Neuronal stem cell (in vitro differentiated cells): ENCODE results near the gene PTH.

ENCODE experiments used
- DNase-seq: peaks from one replicate; pipeline ENCODE4 v3.0.0-alpha.2; 2013; ENCODE audit warnings: low spot score
- H2AFZ ChIP-seq: one replicate; pipeline ENCODE4 v1.6.1; 2013; ENCODE audit warnings: mild to moderate bottlenecking, low read length, inconsistent platforms
- H2AK5ac ChIP-seq: 2 replicates; pipeline ENCODE4 v1.6.1; 2013; ENCODE audit warnings: low read depth, mild to moderate bottlenecking, inconsistent platforms, low read length, moderate library complexity, mixed read lengths
- H2BK120ac ChIP-seq: 2 replicates; pipeline ENCODE4 v1.6.1; 2013; ENCODE audit warnings: low read depth, mild to moderate bottlenecking, inconsistent platforms, low read length, moderate library complexity, mixed read lengths
- H2BK12ac ChIP-seq: one replicate; pipeline ENCODE4 v1.6.1; 2013; ENCODE audit warnings: low read length, inconsistent platforms
- H2BK15ac ChIP-seq: 2 replicates; pipeline ENCODE4 v1.6.1; 2013; ENCODE audit warnings: mild to moderate bottlenecking, low read length, inconsistent platforms, mixed read lengths
- H2BK5ac ChIP-seq: one replicate; pipeline ENCODE4 v1.6.1; 2013; ENCODE audit warnings: inconsistent platforms, mild to moderate bottlenecking, low read length, moderate library complexity
- H3K14ac ChIP-seq: one replicate; pipeline ENCODE4 v1.6.1; 2013; ENCODE audit warnings: low read length, inconsistent platforms
- H3K18ac ChIP-seq: 2 replicates; pipeline ENCODE4 v1.6.1; 2013; ENCODE audit warnings: low read length, inconsistent platforms
- H3K23ac ChIP-seq: 2 replicates; pipeline ENCODE4 v1.6.1; 2013; ENCODE audit warnings: low read depth, mild to moderate bottlenecking, mixed read lengths, low read length, inconsistent platforms; ENCODE audit not compliant: poor library complexity
- H3K27ac ChIP-seq: replicated peaks from 3 replicates; pipeline ENCODE4 v1.5.1; 2013; ENCODE audit warnings: low read length, inconsistent platforms
- H3K27me3 ChIP-seq, 3 experiments: 2 replicates each; pipeline ENCODE4 v1.6.1; 2013; ENCODE audit warnings: low read length in 3 of 3, mild to moderate bottlenecking in 2 of 3, inconsistent platforms in 1 of 3, low read depth in 1 of 3, mixed read lengths in 1 of 3, moderate library complexity in 1 of 3; ENCODE audit not compliant: control insufficient read depth in 3 of 3, insufficient read depth in 3 of 3
- H3K36me3 ChIP-seq, 2 donors: replicated peaks in 1 of 2; 2 replicates each; pipeline ENCODE4 v1.6.1; 2013; ENCODE audit warnings: low read length in 2 of 2; ENCODE audit not compliant: control insufficient read depth in 2 of 2, insufficient read depth in 2 of 2
- H3K4ac ChIP-seq: 2 replicates; pipeline ENCODE4 v1.6.1; 2013; ENCODE audit warnings: inconsistent platforms, mild to moderate bottlenecking, low read length, moderate library complexity
- H3K4me1 ChIP-seq, 2 donors: 1 replicate in 1 of 2; 2 replicates in 1 of 2; pipeline ENCODE4 v1.6.1; 2013; ENCODE audit warnings: low read length in 2 of 2, low read depth in 1 of 2; ENCODE audit not compliant: control insufficient read depth in 2 of 2, insufficient read depth in 1 of 2
- H3K4me2 ChIP-seq: one replicate; pipeline ENCODE4 v1.6.1; 2013; ENCODE audit warnings: mild to moderate bottlenecking, low read length, inconsistent platforms; ENCODE audit not compliant: insufficient read depth, poor library complexity, severe bottlenecking
- H3K4me3 ChIP-seq, 2 donors: 2 replicates each; pipeline ENCODE4 v1.5.1; 2013; ENCODE audit warnings: low read length in 2 of 2, mild to moderate bottlenecking in 2 of 2, inconsistent platforms in 1 of 2, moderate library complexity in 1 of 2
- H3K79me1 ChIP-seq: one replicate; pipeline ENCODE4 v1.6.1; 2013; ENCODE audit warnings: low read depth, mild to moderate bottlenecking, inconsistent platforms, low read length, moderate library complexity
- H3K9ac ChIP-seq: one replicate; pipeline ENCODE4 v1.6.1; 2013; ENCODE audit warnings: mild to moderate bottlenecking, low read depth, low read length, inconsistent platforms; ENCODE audit not compliant: poor library complexity
- H3K9me3 ChIP-seq, 2 donors: replicated peaks in 1 of 2; 2 replicates each; pipeline versions ENCODE3 to v1.6.1; 2013; ENCODE audit warnings: low read length in 2 of 2, mild to moderate bottlenecking in 2 of 2, inconsistent platforms in 1 of 2, low read depth in 1 of 2, mixed read lengths in 1 of 2, moderate library complexity in 1 of 2; ENCODE audit not compliant: control insufficient read depth in 2 of 2, insufficient read depth in 1 of 2
- H4K8ac ChIP-seq: one replicate; pipeline ENCODE4 v1.6.1; 2013; ENCODE audit warnings: low read depth, mild to moderate bottlenecking, inconsistent platforms, low read length, moderate library complexity
- H4K91ac ChIP-seq: one replicate; pipeline ENCODE4 v1.6.1; 2013; ENCODE audit warnings: low read length, low read depth, mild to moderate bottlenecking, inconsistent platforms; ENCODE audit not compliant: poor library complexity
- WGBS, 2 donors: extraction: QIAGEN DNeasy Blood & Tissue Kit; methylation state at CpG; one replicate each; pipeline ENCODE4 v1.1.7; 2013; ENCODE audit warnings: missing lambda C conversion rate in 2 of 2, mixed read lengths in 1 of 2; ENCODE audit not compliant: insufficient read length in 2 of 2, insufficient replicate concordance in 1 of 2; ENCODE audit errors: extremely low coverage in 2 of 2; 5-methylcytosine and 5-hydroxymethylcytosine counted together

The PTH gene

DNA sequence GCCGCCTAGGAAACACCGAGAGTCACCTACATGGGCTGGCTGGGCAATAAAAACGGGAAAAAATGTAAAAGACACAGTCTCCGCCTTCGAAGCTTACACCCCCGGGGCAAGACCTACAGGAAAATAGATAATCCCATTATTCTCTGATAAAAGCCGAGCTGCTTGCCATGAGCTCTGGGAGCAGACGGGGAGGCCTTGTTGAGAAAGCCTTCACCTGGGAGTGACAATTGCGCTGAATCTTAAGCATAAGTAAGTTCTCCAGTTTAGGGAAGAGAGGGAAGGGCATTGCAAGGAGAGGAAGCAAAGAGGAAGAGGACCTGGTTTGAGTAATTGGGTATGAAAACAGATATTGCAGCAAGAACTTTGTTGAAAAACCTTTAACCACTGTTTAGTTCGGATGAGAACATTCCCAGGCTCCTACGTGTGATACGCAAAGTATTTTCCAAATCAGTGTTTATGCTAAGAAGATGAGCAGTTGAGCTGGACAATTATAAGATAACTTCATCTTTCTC lies 32.0 kb downstream of the PTH start:
- H3K9ac ChIP-seq = no peak overlapping the region
- H3K27me3 ChIP-seq = peaks cover 0 to 8% (median 0%) of the 10 kb centered on the region in 3 experiments
- H3K14ac ChIP-seq = no peak overlapping the region
- H3K79me1 ChIP-seq = no peaks in the 10 kb centered on the region
- peak overlapping the region; percentile 100 for H2AFZ ChIP-seq
- no peak overlapping the region for H2BK5ac ChIP-seq
- no peaks in the 10 kb centered on the region for H3K9me3 ChIP-seq
- no peak overlapping the region for H2BK15ac ChIP-seq
- no peak overlapping the region for H2BK120ac ChIP-seq
- H3K4me2 ChIP-seq = peak overlapping the region; percentile 83
- no peak overlapping the region for H4K91ac ChIP-seq
- H3K36me3 ChIP-seq = no peaks in the 10 kb centered on the region
- no peak overlapping the region for H3K23ac ChIP-seq
- H2AK5ac ChIP-seq = no peak overlapping the region
- H2BK12ac ChIP-seq = no peak overlapping the region
- H3K4ac ChIP-seq = no peak overlapping the region
- H3K27ac ChIP-seq = no peak overlapping the region
- no peak for DNase-seq
- H3K4me1 ChIP-seq = peaks cover 4 to 7% of the 10 kb centered on the region in 2 donors
- peak overlapping the region; percentile 87 to 99 for H3K4me3 ChIP-seq
- no CpG with 5 or more reads among the region's 12 CpGs for WGBS, 2 donors
- no peak overlapping the region for H4K8ac ChIP-seq
- no peak overlapping the region for H3K18ac ChIP-seq

DNA sequence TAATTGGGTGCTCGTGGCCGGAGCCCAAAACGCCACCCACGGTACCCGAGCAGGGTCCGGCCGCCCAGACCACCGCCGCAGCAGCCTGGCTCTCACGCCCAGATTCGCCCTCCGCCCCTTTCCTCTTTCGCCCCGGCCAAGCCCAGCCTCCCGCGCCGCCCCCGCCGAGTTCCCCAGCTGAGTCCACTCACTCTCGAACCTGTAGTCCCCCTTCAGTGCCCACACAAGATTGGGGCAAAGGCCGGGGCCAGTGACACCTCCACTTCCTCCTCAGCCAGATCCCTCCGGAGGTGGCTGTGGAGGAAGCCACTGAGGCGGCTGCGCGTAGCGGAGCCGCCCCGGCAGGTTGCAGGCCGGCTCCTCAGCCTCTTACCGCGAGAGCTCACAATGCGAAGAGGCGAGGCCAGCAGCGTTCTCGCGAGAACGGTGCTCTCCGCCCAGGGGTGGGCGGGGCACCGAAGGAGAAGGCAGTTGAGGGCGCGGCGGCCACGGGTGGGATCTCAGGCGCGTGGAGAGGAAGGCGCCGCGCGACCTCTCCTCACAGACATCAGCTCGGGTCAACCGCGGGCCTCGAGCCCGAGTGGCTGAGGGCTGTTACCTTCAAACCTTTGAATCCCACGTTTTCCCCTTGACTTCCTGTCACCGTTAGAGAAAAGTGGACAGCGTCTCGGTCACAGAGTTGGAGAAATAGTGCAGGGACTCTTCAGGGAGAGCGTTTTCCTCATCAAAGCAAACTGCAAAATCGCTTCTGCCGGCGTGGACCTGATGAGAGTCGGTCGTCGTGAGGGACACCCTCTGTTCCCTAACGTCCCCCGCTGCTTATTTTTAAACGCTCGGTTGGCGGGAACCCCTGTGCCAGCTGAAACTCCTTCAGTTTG lies 32.7 kb downstream of the PTH start, which contains the start of gene BTBD10:
Gene BTBD10 (minus strand): TSS at position 322 of the 878 bp plus-strand sequence. CDS start 18,098 bp downstream, outside the sequence.
- Histone ChIP-seq H2BK5ac (no peak within 1 kb of the TSS), H3K9me3 (no peaks in the 10 kb centered on the region)
- no CpG with 5 or more reads among the region's 71 CpGs for WGBS, 2 donors

DNA sequence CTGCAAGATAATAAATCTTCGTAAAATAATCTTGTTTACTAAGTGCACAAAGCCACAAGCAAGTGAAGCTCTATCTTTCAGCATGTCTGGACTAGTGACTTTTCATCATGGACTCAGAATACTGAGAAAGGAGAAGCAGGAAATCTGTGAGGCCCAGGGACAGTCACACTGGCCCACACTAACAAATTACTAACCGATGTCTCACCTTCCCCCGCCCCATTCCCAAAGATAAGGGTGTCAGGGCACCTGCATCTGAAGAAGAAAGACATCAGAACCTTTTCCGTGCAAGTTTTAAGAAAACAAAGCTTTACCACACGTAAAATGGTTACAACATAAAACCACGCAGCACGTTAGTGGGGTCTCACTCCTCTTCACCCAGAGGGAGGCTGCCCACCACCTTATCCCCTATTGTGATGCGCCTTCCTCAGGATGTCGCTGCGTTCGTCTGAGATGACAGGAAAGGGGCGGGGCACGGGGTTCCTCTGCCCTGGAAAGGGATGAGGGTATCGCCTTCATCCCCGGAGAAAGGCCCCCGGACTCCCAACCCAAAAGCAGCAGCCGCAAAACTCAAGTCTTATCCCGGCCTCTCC lies 33.4 kb downstream of the PTH start:
- Histone ChIP-seq H3K9me3 (no peaks in the 10 kb centered on the region), H3K27ac (peak overlapping the region; percentile 83), H3K4me2 (peak overlapping the region; percentile 65), H2BK120ac (no peak overlapping the region), H3K36me3 (no peaks in the 10 kb centered on the region), H2BK15ac (no peak overlapping the region), H2BK12ac (no peak overlapping the region), H3K14ac (peak overlapping the region; percentile 79), H3K4me3 (peak overlapping the region; percentile 87 to 99), H2AFZ (peak overlapping the region; percentile 100), H3K27me3 (no peaks in the 10 kb centered on the region), H3K4me1 (peaks cover 4 to 7% of the 10 kb centered on the region in 2 donors), H3K18ac (peak overlapping the region; percentile 93), H3K23ac (peak overlapping the region; percentile 92), H4K91ac (no peak overlapping the region), H2AK5ac (no peak overlapping the region), H3K9ac (peak overlapping the region; percentile 84), H3K4ac (no peak overlapping the region), H3K79me1 (no peaks in the 10 kb centered on the region), H2BK5ac (no peak overlapping the region), H4K8ac (no peak overlapping the region)
- DNase-seq = peak; percentile 51
- WGBS, 2 donors = no CpG with 5 or more reads among the region's 18 CpGs

More for the DNA sequence above, 32.7 kb downstream of the PTH start, which contains the start of gene BTBD10:
- Histone ChIP-seq H3K18ac (peak within 1 kb of the TSS; percentile 93), H3K4me1 (peaks cover 4 to 7% of the 10 kb centered on the region in 2 donors), H3K79me1 (no peaks in the 10 kb centered on the region), H3K9ac (peak within 1 kb of the TSS; percentile 84), H3K23ac (peak within 1 kb of the TSS; percentile 92), H2BK12ac (no peak within 1 kb of the TSS), H3K27ac (peak within 1 kb of the TSS; percentile 83), H3K27me3 (peaks cover 0 to 6% (median 0%) of the 10 kb centered on the region in 3 experiments), H4K8ac (no peak within 1 kb of the TSS), H4K91ac (no peak within 1 kb of the TSS), H3K14ac (peak within 1 kb of the TSS; percentile 79), H2AK5ac (no peak within 1 kb of the TSS), H3K4me3 (peak within 1 kb of the TSS; percentile 87 to 99), H3K4ac (no peak within 1 kb of the TSS), H2BK120ac (no peak within 1 kb of the TSS), H3K36me3 (no peaks in the 10 kb centered on the region), H2AFZ (peak within 1 kb of the TSS; percentile 100), H2BK15ac (no peak within 1 kb of the TSS), H3K4me2 (peak within 1 kb of the TSS; percentile 83)
- peak; percentile 90 for DNase-seq

DNA sequence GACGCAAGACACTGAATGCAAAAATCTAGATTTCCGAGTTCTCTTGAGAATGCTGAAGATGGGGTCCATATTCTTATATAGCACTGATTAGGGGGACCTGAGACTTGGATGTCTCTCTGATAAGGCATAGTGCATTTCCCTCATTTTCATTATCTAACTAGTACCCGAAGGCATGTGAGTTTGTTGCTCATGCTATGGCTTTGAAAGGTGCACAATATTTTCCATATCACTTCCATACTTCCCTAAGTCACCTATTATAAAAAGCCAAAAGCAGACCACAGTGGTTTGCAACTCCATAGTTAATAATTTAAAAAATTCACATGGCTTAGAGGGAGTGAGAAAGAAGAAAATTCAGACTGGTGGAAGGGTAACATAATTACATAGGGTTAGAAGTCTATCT lies 34.5 kb downstream of the PTH start:
- WGBS, 2 donors = no CpG with 5 or more reads among the region's 3 CpGs
- no peak overlapping the region for H3K4me3 ChIP-seq

More for the DNA sequence above, 34.5 kb downstream of the PTH start:
- peaks cover 2% of the 10 kb centered on the region for H3K79me1 ChIP-seq
- no peak overlapping the region for H4K91ac ChIP-seq
- no peak for DNase-seq
- no peak overlapping the region for H2BK12ac ChIP-seq
- H3K4me1 ChIP-seq = peaks cover 4 to 7% of the 10 kb centered on the region in 2 donors
- no peak overlapping the region for H2BK120ac ChIP-seq
- H3K27me3 ChIP-seq = no peaks in the 10 kb centered on the region
- no peaks in the 10 kb centered on the region for H3K9me3 ChIP-seq
- H3K9ac ChIP-seq = no peak overlapping the region
- H3K27ac ChIP-seq = no peak overlapping the region
- no peak overlapping the region for H2AFZ ChIP-seq
- H3K4me2 ChIP-seq = no peak overlapping the region
- H3K36me3 ChIP-seq = no peaks in the 10 kb centered on the region
- no peak overlapping the region for H3K14ac ChIP-seq
- no peak overlapping the region for H3K18ac ChIP-seq
- no peak overlapping the region for H3K23ac ChIP-seq
- no peak overlapping the region for H4K8ac ChIP-seq
- H2BK15ac ChIP-seq = no peak overlapping the region
- H3K4ac ChIP-seq = no peak overlapping the region
- no peak overlapping the region for H2BK5ac ChIP-seq
- no peak overlapping the region for H2AK5ac ChIP-seq
